ENCODE measurements around the gene PSMC6. TPM values are rescaled to one million over a fixed set of nuclear protein-coding genes. Genes with fewer than 3 reads are reported as not detected.

The PSMC6 gene
- polyA plus RNA-seq, 1 of the 3 experiments (the other 2 are of a cell fraction): 37.9 TPM

DNA sequence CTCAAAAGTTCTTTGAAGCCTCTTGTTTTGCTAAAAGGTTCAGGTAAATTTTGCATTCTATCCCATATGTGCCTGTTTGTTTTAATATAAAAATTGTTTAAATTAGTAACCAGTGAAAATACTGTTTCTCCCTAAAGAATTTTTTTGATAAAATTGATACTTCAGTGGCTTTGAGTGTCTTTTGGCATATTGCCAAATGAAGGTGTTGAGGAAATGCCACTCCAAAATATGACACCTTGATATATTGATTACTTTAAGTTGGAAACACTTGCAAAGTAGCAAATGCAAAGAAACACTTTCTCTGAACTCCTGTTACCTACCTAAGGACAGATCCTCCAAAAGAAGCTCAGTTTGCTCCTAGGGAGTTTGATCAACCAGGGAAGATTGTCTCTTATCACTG is 31.4 kb downstream of the PSMC6 start:
- H3K9me3 ChIP-seq: no peaks in the 10 kb centered on the region
- no peak overlapping the region for H3K27ac ChIP-seq (ENCODE audit: low read depth in 2 of 2, low read length in 1 of 2)
- peaks cover 65% of the 10 kb centered on the region for H3K79me2 ChIP-seq (ENCODE audit: insufficient read depth)
- peaks cover 0 to 4% of the 10 kb centered on the region in 2 experiments for H3K36me3 ChIP-seq (replicated peaks in 1 of 2; ENCODE audit: control insufficient read depth in 1 of 2, insufficient read depth in 2 of 2, low read length in 1 of 2)
- ChIA-PET POLR2A (no interaction called here), CTCF (no interaction called here)
- H3K4me3 ChIP-seq (ENCODE audit: low read depth in 2 of 2, low read length in 1 of 2): no peak overlapping the region
- no peak for DNase-seq
- no peaks in the 10 kb centered on the region for H4K20me1 ChIP-seq (ENCODE audit: insufficient read depth)
- no peaks in the 10 kb centered on the region for H3K27me3 ChIP-seq (ENCODE audit: insufficient read depth)
- peaks cover 5% of the 10 kb centered on the region for H3F3A ChIP-seq (replicated peaks; ENCODE audit: insufficient read depth)
- TF ChIP-seq NFIC (IDR thresholded peaks at IDR 0.05; ENCODE audit: borderline replicate concordance): 0 out of 2 replicates have a peak, but pooled peaks have one; percentile 38
- TF ChIP-seq MXI1 (IDR thresholded peaks at IDR 0.05; ENCODE audit: low read depth, low read length): no peak
- TF ChIP-seq ZBTB33 (IDR thresholded peaks at IDR 0.05; ENCODE audit: borderline replicate concordance, low read depth): no peak
- no peak for TF ChIP-seq SIN3A (IDR thresholded peaks at IDR 0.05; ENCODE audit: borderline replicate concordance, low read depth, low read length)
- H3K9ac ChIP-seq: no peak overlapping the region
- no peak overlapping the region for H3K4me2 ChIP-seq
- no peaks in the 10 kb centered on the region for H3K9me2 ChIP-seq
- H3K4me1 ChIP-seq (ENCODE audit: control insufficient read depth in 1 of 2, insufficient read depth in 2 of 2, low read depth in 1 of 2, low read length in 1 of 2): peaks cover 0 to 11% of the 10 kb centered on the region in 2 experiments; a peak in 1 of 4 replicates
- no peak overlapping the region for H2AFZ ChIP-seq (ENCODE audit: low read depth)

DNA sequence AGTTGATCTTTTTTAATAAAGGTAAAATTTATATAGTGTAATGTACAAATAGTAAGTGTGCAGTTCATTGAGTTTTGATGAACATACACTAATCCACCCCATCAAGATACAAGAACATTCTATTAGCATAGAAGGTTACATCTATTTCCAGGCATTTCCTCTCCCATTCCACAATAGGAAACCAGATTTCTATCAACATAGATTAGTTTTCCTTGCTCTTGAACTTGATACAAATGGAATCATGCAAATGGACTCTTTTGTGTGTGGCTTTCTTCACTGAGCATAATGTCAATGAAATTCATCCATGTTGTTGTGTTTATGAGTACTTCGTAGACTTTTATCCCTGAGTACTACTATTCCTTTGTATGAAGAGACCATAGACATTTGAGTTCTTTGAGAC is 33.8 kb downstream of the PSMC6 start:
- ChIA-PET POLR2A (no interaction called here), CTCF (no interaction called here)
- Histone ChIP-seq H3K79me2 (ENCODE audit: insufficient read depth) (peaks cover 71% of the 10 kb centered on the region), H3K4me1 (ENCODE audit: control insufficient read depth in 1 of 2, insufficient read depth in 2 of 2, low read depth in 1 of 2, low read length in 1 of 2) (peaks cover 0 to 11% of the 10 kb centered on the region in 2 experiments; a peak in 1 of 4 replicates), H3K4me3 (ENCODE audit: low read depth in 2 of 2, low read length in 1 of 2) (no peak overlapping the region), H3K9me2 (no peaks in the 10 kb centered on the region), H4K20me1 (ENCODE audit: insufficient read depth) (no peaks in the 10 kb centered on the region), H3K36me3 (replicated peaks in 1 of 2; ENCODE audit: control insufficient read depth in 1 of 2, insufficient read depth in 2 of 2, low read length in 1 of 2) (no peaks in the 10 kb centered on the region), H3F3A (replicated peaks; ENCODE audit: insufficient read depth) (peaks cover 5% of the 10 kb centered on the region), H3K27me3 (ENCODE audit: insufficient read depth) (no peaks in the 10 kb centered on the region), H2AFZ (ENCODE audit: low read depth) (no peak overlapping the region), H3K9ac (no peak overlapping the region), H3K27ac (ENCODE audit: low read depth in 2 of 2, low read length in 1 of 2) (no peak overlapping the region), H3K9me3 (no peaks in the 10 kb centered on the region), H3K4me2 (no peak overlapping the region)
- WGBS (ENCODE audit: low lambda C conversion rate): 97% methylated on average over 1 of the region's 1 CpG
- TF ChIP-seq TEAD4 (IDR thresholded peaks at IDR 0.05; ENCODE audit: borderline replicate concordance, insufficient read depth) (no peak), SIN3A (IDR thresholded peaks at IDR 0.05; ENCODE audit: borderline replicate concordance, low read depth, low read length) (no peak), JUND (IDR thresholded peaks at IDR 0.05) (no peak), USF1 (IDR thresholded peaks at IDR 0.05; ENCODE audit: borderline replicate concordance, low read depth) (no peak), RFX5 (IDR thresholded peaks at IDR 0.05; ENCODE audit: low read length) (no peak), RCOR1 (IDR thresholded peaks at IDR 0.05; ENCODE audit: low read length) (no peak), ELF1 (IDR thresholded peaks at IDR 0.05) (no peak), GABPA (IDR thresholded peaks at IDR 0.05; ENCODE audit: low read depth) (no peak), NRF1 (IDR thresholded peaks at IDR 0.05; ENCODE audit: low read depth, low read length) (no peak), CHD2 (IDR thresholded peaks at IDR 0.05; ENCODE audit: low read length, partially characterized antibody) (no peak), YY1 (IDR thresholded peaks at IDR 0.05; ENCODE audit: low read depth) (no peak)
- TF ChIP-seq, protein P1, sequence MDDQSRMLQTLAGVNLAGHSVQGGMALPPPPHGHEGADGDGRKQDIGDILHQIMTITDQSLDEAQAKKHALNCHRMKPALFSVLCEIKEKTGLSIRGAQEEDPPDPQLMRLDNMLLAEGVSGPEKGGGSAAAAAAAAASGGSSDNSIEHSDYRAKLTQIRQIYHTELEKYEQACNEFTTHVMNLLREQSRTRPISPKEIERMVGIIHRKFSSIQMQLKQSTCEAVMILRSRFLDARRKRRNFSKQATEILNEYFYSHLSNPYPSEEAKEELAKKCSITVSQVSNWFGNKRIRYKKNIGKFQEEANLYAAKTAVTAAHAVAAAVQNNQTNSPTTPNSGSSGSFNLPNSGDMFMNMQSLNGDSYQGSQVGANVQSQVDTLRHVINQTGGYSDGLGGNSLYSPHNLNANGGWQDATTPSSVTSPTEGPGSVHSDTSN (IDR thresholded peaks at IDR 0.05): no peak
- TF ChIP-seq, protein P2, sequence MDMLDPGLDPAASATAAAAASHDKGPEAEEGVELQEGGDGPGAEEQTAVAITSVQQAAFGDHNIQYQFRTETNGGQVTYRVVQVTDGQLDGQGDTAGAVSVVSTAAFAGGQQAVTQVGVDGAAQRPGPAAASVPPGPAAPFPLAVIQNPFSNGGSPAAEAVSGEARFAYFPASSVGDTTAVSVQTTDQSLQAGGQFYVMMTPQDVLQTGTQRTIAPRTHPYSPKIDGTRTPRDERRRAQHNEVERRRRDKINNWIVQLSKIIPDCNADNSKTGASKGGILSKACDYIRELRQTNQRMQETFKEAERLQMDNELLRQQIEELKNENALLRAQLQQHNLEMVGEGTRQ (IDR thresholded peaks at IDR 0.05; ENCODE audit: borderline replicate concordance, low read depth, low read length): no peak
- TF ChIP-seq, protein P3, sequence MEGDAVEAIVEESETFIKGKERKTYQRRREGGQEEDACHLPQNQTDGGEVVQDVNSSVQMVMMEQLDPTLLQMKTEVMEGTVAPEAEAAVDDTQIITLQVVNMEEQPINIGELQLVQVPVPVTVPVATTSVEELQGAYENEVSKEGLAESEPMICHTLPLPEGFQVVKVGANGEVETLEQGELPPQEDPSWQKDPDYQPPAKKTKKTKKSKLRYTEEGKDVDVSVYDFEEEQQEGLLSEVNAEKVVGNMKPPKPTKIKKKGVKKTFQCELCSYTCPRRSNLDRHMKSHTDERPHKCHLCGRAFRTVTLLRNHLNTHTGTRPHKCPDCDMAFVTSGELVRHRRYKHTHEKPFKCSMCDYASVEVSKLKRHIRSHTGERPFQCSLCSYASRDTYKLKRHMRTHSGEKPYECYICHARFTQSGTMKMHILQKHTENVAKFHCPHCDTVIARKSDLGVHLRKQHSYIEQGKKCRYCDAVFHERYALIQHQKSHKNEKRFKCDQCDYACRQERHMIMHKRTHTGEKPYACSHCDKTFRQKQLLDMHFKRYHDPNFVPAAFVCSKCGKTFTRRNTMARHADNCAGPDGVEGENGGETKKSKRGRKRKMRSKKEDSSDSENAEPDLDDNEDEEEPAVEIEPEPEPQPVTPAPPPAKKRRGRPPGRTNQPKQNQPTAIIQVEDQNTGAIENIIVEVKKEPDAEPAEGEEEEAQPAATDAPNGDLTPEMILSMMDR (IDR thresholded peaks at IDR 0.05): no peak
- no peak for DNase-seq
